NT2/D1 (cell line): ENCODE results near the gene KLHDC8B.
"Not testable (repeated sequence)": the region's sequence is repeated elsewhere in the genome, so short reads cannot be mapped to it uniquely, and the experiment has no call there.

Experiments
- DNase-seq: peaks from one replicate; pipeline ENCODE4 v3.0.0-alpha.2; 2011; ENCODE audit warnings: low read depth, low spot score
- H3K27me3 ChIP-seq: 2 replicates; pipeline ENCODE4 v1.6.0; 2011; ENCODE audit warnings: mild to moderate bottlenecking; ENCODE audit not compliant: insufficient read length, insufficient read depth
- H3K36me3 ChIP-seq: 2 replicates; pipeline ENCODE4 v1.6.1; 2011; ENCODE audit warnings: mild to moderate bottlenecking, low read length, mixed read lengths; ENCODE audit not compliant: insufficient read depth, insufficient read length
- H3K4me1 ChIP-seq: 2 replicates; pipeline ENCODE4 v1.5.1; 2011; ENCODE audit not compliant: insufficient read depth, insufficient read length
- H3K4me3 ChIP-seq: 2 replicates; pipeline ENCODE4 v1.5.1; 2011; ENCODE audit warnings: low read depth; ENCODE audit not compliant: insufficient read length
- H3K9ac ChIP-seq: 2 replicates; pipeline ENCODE4 v1.6.0; 2011; ENCODE audit warnings: low read depth; ENCODE audit not compliant: insufficient read length
- H3K9me3 ChIP-seq: 2 replicates; pipeline ENCODE4 v1.5.1; 2011; ENCODE audit warnings: mild to moderate bottlenecking, low read length; ENCODE audit not compliant: insufficient read depth
- SUZ12 ChIP-seq: IDR thresholded peaks from 2 replicates; pipeline ENCODE4 v1.6.1; 2011; ENCODE audit not compliant: insufficient read length, insufficient read depth; ENCODE audit errors: extremely low read depth
- YY1 ChIP-seq: IDR thresholded peaks from 2 replicates; pipeline ENCODE4 v1.6.1; 2011; ENCODE audit not compliant: insufficient read length, insufficient read depth
- ZNF274 ChIP-seq: IDR thresholded peaks from 2 replicates; pipeline ENCODE4 v1.6.1; 2011; ENCODE audit warnings: mild to moderate bottlenecking, low read depth, low read length

The KLHDC8B gene

GRCh38 chr3:49191741-49192140 lies 20.3 kb downstream of the KLHDC8B start:
- H3K36me3 ChIP-seq = no peaks in the 10 kb centered on the region
- no peaks in the 10 kb centered on the region for H3K4me1 ChIP-seq
- H3K27me3 ChIP-seq = peaks cover 2% of the 10 kb centered on the region
- no peak overlapping the region for H3K4me3 ChIP-seq
- TF ChIP-seq ZNF274 (no peak), YY1 (no peak), SUZ12 (no peak)
- no peak for DNase-seq
- no peak overlapping the region for H3K9ac ChIP-seq
- H3K9me3 ChIP-seq = no peaks in the 10 kb centered on the region

GRCh38 chr3:49198161-49198560 lies 26.8 kb downstream of the KLHDC8B start:
- Histone ChIP-seq H3K36me3 (peaks cover 3% of the 10 kb centered on the region), H3K4me1 (peaks cover 5% of the 10 kb centered on the region), H3K9ac (no peak overlapping the region), H3K9me3 (peaks cover 6% of the 10 kb centered on the region; the same call in 1 of the 2 replicates), H3K27me3 (no peaks in the 10 kb centered on the region), H3K4me3 (no peak overlapping the region)
- no peak for DNase-seq
- no peak for TF ChIP-seq ZNF274
- no peak for TF ChIP-seq YY1
- no peak for TF ChIP-seq SUZ12

- Histone ChIP-seq H3K36me3 (peaks cover 3% of the 10 kb centered on the region), H3K4me3 (peak overlapping the region; percentile 21), H3K9ac (peak overlapping the region; percentile 51), H3K9me3 (peaks cover 6% of the 10 kb centered on the region; the same call in 1 of the 2 replicates), H3K4me1 (peaks cover 5% of the 10 kb centered on the region), H3K27me3 (no peaks in the 10 kb centered on the region)
- no peak for DNase-seq
- TF ChIP-seq YY1 = no peak
These were observed 27.3 kb downstream of the KLHDC8B start for GRCh38 chr3:49198611-49199230.

GRCh38 chr3:49199239-49199899 lies 28.0 kb downstream of the KLHDC8B start:
- peaks cover 3% of the 10 kb centered on the region for H3K36me3 ChIP-seq
- peaks cover 6% of the 10 kb centered on the region; the same call in 1 of the 2 replicates for H3K9me3 ChIP-seq
- peak; percentile 87 for DNase-seq
- H3K27me3 ChIP-seq = no peaks in the 10 kb centered on the region
- peak overlapping the region; percentile 49 for H3K4me3 ChIP-seq
- TF ChIP-seq YY1 (peak; percentile 2), ZNF274 (no peak)
- H3K9ac ChIP-seq = peak overlapping the region; percentile 70
- peaks cover 5% of the 10 kb centered on the region for H3K4me1 ChIP-seq

- peak overlapping the region; percentile 49 for H3K4me3 ChIP-seq
- no peak for TF ChIP-seq ZNF274
- peak; percentile 3 for TF ChIP-seq YY1
- no peak for TF ChIP-seq SUZ12
- peaks cover 5% of the 10 kb centered on the region for H3K4me1 ChIP-seq
- peak overlapping the region; percentile 70 for H3K9ac ChIP-seq
- H3K27me3 ChIP-seq = no peaks in the 10 kb centered on the region
- no peak for DNase-seq
- H3K9me3 ChIP-seq = peaks cover 6% of the 10 kb centered on the region; the same call in 1 of the 2 replicates
- peaks cover 3% of the 10 kb centered on the region for H3K36me3 ChIP-seq
These were observed 28.5 kb downstream of the KLHDC8B start for GRCh38 chr3:49199900-49200281.

GRCh38 chr3:49213541-49213943 lies 42.1 kb downstream of the KLHDC8B start:
- no peak for TF ChIP-seq ZNF274
- TF ChIP-seq YY1 = no peak
- no peak for TF ChIP-seq SUZ12
- no peaks in the 10 kb centered on the region for H3K4me1 ChIP-seq
- no peak overlapping the region for H3K4me3 ChIP-seq
- no peak for DNase-seq
- H3K9me3 ChIP-seq = peaks cover 39% of the 10 kb centered on the region
- H3K9ac ChIP-seq = no peak overlapping the region
- H3K36me3 ChIP-seq = peaks cover 45% of the 10 kb centered on the region
- H3K27me3 ChIP-seq = no peaks in the 10 kb centered on the region

GRCh38 chr3:49213998-49214397 lies 42.6 kb downstream of the KLHDC8B start:
- no peak for DNase-seq
- Histone ChIP-seq H3K27me3 (no peaks in the 10 kb centered on the region), H3K9ac (no peak overlapping the region), H3K4me3 (no peak overlapping the region), H3K9me3 (peaks cover 43% of the 10 kb centered on the region), H3K4me1 (no peaks in the 10 kb centered on the region), H3K36me3 (peaks cover 49% of the 10 kb centered on the region)
- TF ChIP-seq YY1 = no peak
- no peak for TF ChIP-seq SUZ12
- no peak for TF ChIP-seq ZNF274

GRCh38 chr3:49216687-49217086 lies 45.3 kb downstream of the KLHDC8B start:
- DNase-seq = not testable (repeated sequence)

GRCh38 chr3:49217108-49217507 lies 45.7 kb downstream of the KLHDC8B start:
- H3K27me3 ChIP-seq, H3K4me3 ChIP-seq, H3K4me1 ChIP-seq, DNase-seq, H3K9ac ChIP-seq: not testable (repeated sequence)
- peaks cover 67% of the 10 kb centered on the region for H3K36me3 ChIP-seq
- H3K9me3 ChIP-seq = peaks cover 72% of the 10 kb centered on the region

More at GRCh38 chr3:49216687-49217086, 45.3 kb downstream of the KLHDC8B start:
- H3K27me3 ChIP-seq, H3K9ac ChIP-seq, H3K4me1 ChIP-seq, H3K4me3 ChIP-seq: not testable (repeated sequence)
- H3K36me3 ChIP-seq = peaks cover 65% of the 10 kb centered on the region
- H3K9me3 ChIP-seq = peaks cover 69% of the 10 kb centered on the region
